ENCODE results near the gene ACCS.

DNA sequence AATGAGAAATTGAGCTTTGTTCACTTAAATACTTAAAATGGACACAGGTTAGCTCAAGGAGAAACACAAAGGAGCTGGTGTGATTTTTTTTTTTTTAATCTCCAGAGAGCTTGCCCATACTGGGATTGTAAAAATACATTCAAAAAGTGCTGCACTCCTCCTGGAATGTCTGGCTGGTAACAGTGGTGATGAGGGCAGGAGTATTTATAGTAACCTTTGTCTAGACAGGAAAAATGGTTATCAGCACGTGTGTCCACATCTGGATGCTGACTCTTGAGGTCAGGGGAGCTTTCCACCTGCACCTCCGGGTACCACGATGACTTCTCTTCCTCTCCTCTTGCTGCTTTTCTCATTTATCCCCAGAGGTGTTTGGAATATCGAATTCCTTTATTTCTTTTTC, 59.5 kb downstream of the ACCS start:
- TF ChIP-seq GATA2 (IDR thresholded peaks at IDR 0.05; ENCODE audit: low read depth, low read length), result no peak
- TF ChIP-seq GATA3 (IDR thresholded peaks at IDR 0.05; ENCODE audit: low read depth, low read length), result no peak

All from SH-SY5Y (cell line).